ENCODE measurements around the gene FBXO3.

The FBXO3 gene

GRCh38 chr11:33808228-33808828 lies 34.0 kb upstream of the FBXO3 start:
- no peaks in the 10 kb centered on the region for H3K9me2 ChIP-seq (replicated peaks; ENCODE audit: insufficient read depth, low read length)
- no peaks in the 10 kb centered on the region for H3F3A ChIP-seq (ENCODE audit: insufficient read depth)
- no peak overlapping the region for H3K27ac ChIP-seq (ENCODE audit: low read depth, low read length)
- no peaks in the 10 kb centered on the region for H3K9me3 ChIP-seq (ENCODE audit: insufficient read depth, low read length)
- H3K4me3 ChIP-seq (ENCODE audit: insufficient read depth, low read length, poor library complexity, severe bottlenecking), result no peak overlapping the region
- TF ChIP-seq EZH2phosphoT487 (conservative IDR thresholded peaks at IDR 0.05; ENCODE audit: low read length), result no peak
- peak; percentile 45 for TF ChIP-seq CTCF (IDR thresholded peaks at IDR 0.05; ENCODE audit: insufficient read depth, low read length, poor library complexity, severe bottlenecking)
- H4K20me1 ChIP-seq (ENCODE audit: low read depth, low read length), result no peaks in the 10 kb centered on the region
- H3K9ac ChIP-seq (ENCODE audit: low read length), result no peak overlapping the region
- no peaks in the 10 kb centered on the region for H3K79me2 ChIP-seq (ENCODE audit: insufficient read depth, low read length)
- H3K36me3 ChIP-seq (ENCODE audit: low read length), result no peaks in the 10 kb centered on the region
- no peak overlapping the region for H3K4me2 ChIP-seq (ENCODE audit: low read depth, low read length, poor library complexity, severe bottlenecking)
- no peaks in the 10 kb centered on the region for H3K27me3 ChIP-seq (ENCODE audit: low read length)
- H2AFZ ChIP-seq (ENCODE audit: low read depth, low read length, severe bottlenecking), result no peak overlapping the region

GRCh38 chr11:33804471-33804870 lies 30.2 kb upstream of the FBXO3 start:
- Histone ChIP-seq H3K36me3 (ENCODE audit: low read length) (no peaks in the 10 kb centered on the region), H3K4me2 (ENCODE audit: low read depth, low read length, poor library complexity, severe bottlenecking) (no peak overlapping the region), H3K9me2 (replicated peaks; ENCODE audit: insufficient read depth, low read length) (no peaks in the 10 kb centered on the region), H3K27me3 (ENCODE audit: low read length) (no peaks in the 10 kb centered on the region), H3K79me2 (ENCODE audit: insufficient read depth, low read length) (no peaks in the 10 kb centered on the region), H3K4me3 (ENCODE audit: insufficient read depth, low read length, poor library complexity, severe bottlenecking) (no peak overlapping the region), H4K20me1 (ENCODE audit: low read depth, low read length) (no peaks in the 10 kb centered on the region), H3K9me3 (ENCODE audit: insufficient read depth, low read length) (no peaks in the 10 kb centered on the region), H3K9ac (ENCODE audit: low read length) (no peak overlapping the region), H3K27ac (ENCODE audit: low read depth, low read length) (no peak overlapping the region), H2AFZ (ENCODE audit: low read depth, low read length, severe bottlenecking) (no peak overlapping the region), H3F3A (ENCODE audit: insufficient read depth) (no peaks in the 10 kb centered on the region)
- no peak for TF ChIP-seq EZH2phosphoT487 (conservative IDR thresholded peaks at IDR 0.05; ENCODE audit: low read length)
- TF ChIP-seq CTCF (IDR thresholded peaks at IDR 0.05; ENCODE audit: insufficient read depth, low read length, poor library complexity, severe bottlenecking), result no peak

- H3F3A ChIP-seq (ENCODE audit: insufficient read depth), result no peaks in the 10 kb centered on the region
- no peaks in the 10 kb centered on the region for H3K27me3 ChIP-seq (ENCODE audit: low read length)
- H3K27ac ChIP-seq (ENCODE audit: low read depth, low read length), result no peak overlapping the region
- H3K4me2 ChIP-seq (ENCODE audit: low read depth, low read length, poor library complexity, severe bottlenecking), result peak overlapping the region; percentile 32
- no peaks in the 10 kb centered on the region for H3K79me2 ChIP-seq (ENCODE audit: insufficient read depth, low read length)
- H3K9me3 ChIP-seq (ENCODE audit: insufficient read depth, low read length), result no peaks in the 10 kb centered on the region
- H3K9ac ChIP-seq (ENCODE audit: low read length), result no peak overlapping the region
- H3K36me3 ChIP-seq (ENCODE audit: low read length), result no peaks in the 10 kb centered on the region
- H3K9me2 ChIP-seq (replicated peaks; ENCODE audit: insufficient read depth, low read length), result no peaks in the 10 kb centered on the region
- no peaks in the 10 kb centered on the region for H4K20me1 ChIP-seq (ENCODE audit: low read depth, low read length)
- TF ChIP-seq CTCF (IDR thresholded peaks at IDR 0.05; ENCODE audit: insufficient read depth, low read length, poor library complexity, severe bottlenecking) (no peak), EZH2phosphoT487 (conservative IDR thresholded peaks at IDR 0.05; ENCODE audit: low read length) (no peak)
- no peak overlapping the region for H3K4me3 ChIP-seq (ENCODE audit: insufficient read depth, low read length, poor library complexity, severe bottlenecking)
- peak overlapping the region; percentile 43 for H2AFZ ChIP-seq (ENCODE audit: low read depth, low read length, severe bottlenecking)
Measured at GRCh38 chr11:33802194-33802950, 28.1 kb upstream of the FBXO3 start.
